GM10266 (cell line): ENCODE data around the gene P2RX4.

Experiments used
- DNase-seq: peaks from one replicate; pipeline ENCODE4 v3.0.0; 2012; ENCODE audit errors: extremely low spot score
- CTCF ChIP-seq: IDR thresholded peaks from 2 replicates; pipeline ENCODE4 v1.5.1; 2012; ENCODE audit warnings: mild to moderate bottlenecking, low read depth; ENCODE audit not compliant: control insufficient read depth, insufficient read depth; ENCODE audit errors: missing control alignments

The P2RX4 gene

GRCh38 chr12:121259074-121259473 is 49.1 kb downstream of the P2RX4 start:
- DNase-seq, result no peak
- no peak for TF ChIP-seq CTCF

GRCh38 chr12:121260091-121260490 is 50.2 kb downstream of the P2RX4 start:
- TF ChIP-seq CTCF, result no peak
- DNase-seq, result no peak

- no peak for TF ChIP-seq CTCF
- no peak for DNase-seq
Observed at GRCh38 chr12:121261398-121261797, 51.5 kb downstream of the P2RX4 start.

GRCh38 chr12:121263206-121263935 is 53.4 kb downstream of the P2RX4 start:
- DNase-seq, result no peak
- no peak for TF ChIP-seq CTCF

GRCh38 chr12:121264135-121264534 is 54.2 kb downstream of the P2RX4 start:
- DNase-seq, result no peak
- TF ChIP-seq CTCF, result no peak

- DNase-seq, result no peak
- TF ChIP-seq CTCF, result no peak
Observed at GRCh38 chr12:121264951-121265515, 55.1 kb downstream of the P2RX4 start.

GRCh38 chr12:121267822-121268221 is 57.9 kb downstream of the P2RX4 start:
- DNase-seq, result no peak
- no peak for TF ChIP-seq CTCF
